GM19324 (cell line): Measurements from ENCODE around the gene PARD3B.

Source experiments
- ATAC-seq: cut with Tn5 transposase; IDR thresholded peaks from one replicate; pipeline ENCODE4 v1.9.1; 2021; ENCODE audit warnings: mild to moderate bottlenecking, moderate library complexity; ENCODE audit not compliant: unreplicated experiment, low FRiP score

The PARD3B gene

DNA sequence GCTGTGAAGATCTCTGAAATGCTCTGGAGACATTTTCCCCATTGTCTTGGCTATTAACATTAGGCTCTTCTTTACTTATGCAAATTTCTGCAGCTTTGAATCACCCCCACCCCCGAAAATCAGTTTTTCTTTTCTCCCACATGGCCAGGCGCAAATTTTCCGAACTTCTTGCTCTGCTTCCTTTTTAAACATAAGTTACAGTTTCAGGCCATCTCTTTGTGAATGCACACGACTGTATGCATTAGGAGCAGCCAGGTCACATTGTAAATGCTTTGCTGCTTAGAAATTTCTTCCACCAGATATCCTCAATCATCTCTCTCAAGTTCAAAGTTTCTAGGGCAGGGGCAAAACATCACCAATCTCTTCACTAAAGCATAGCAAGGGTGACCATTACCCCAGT lies 106.8 kb downstream of the PARD3B start:
- ATAC-seq: no peak

DNA sequence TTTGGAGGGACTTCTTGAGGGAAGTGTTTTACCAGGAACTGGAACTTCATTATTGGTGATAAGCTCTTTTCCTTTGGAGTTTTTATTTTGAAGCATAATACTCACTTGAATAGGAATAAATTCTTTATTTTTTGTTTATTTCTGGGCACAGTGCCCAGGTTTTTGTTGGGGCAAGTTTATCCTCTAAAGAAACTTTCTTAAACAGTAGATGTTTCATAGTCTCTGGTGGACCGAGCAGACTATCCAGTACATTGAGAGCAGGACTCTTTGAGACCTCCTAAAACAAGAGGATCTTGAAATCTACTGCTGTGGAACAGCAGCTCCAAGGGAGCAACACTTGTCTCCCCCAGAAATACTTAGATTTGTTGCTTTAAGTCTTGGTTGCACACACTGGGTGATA lies 109.4 kb downstream of the PARD3B start:
- ATAC-seq: no peak

DNA sequence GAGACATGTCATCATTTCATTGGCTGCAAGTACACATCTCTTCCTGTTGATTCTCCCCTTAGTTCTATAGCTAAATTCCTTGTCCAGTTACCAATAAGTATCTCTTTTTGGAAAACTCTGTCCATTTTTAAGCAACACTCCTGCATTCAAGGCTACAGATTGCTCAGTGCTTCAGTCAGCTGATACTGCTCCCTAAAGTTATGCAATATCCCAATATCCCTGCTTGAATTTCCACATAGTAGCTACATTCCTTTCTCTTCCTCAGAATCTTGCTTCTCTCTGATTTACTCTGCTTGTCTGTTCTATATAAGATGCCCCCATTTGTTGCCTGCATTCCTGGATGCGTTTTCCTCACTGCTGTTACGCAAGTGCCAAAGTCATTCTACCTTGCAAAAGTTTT lies 109.8 kb downstream of the PARD3B start:
- ATAC-seq: no peak

DNA sequence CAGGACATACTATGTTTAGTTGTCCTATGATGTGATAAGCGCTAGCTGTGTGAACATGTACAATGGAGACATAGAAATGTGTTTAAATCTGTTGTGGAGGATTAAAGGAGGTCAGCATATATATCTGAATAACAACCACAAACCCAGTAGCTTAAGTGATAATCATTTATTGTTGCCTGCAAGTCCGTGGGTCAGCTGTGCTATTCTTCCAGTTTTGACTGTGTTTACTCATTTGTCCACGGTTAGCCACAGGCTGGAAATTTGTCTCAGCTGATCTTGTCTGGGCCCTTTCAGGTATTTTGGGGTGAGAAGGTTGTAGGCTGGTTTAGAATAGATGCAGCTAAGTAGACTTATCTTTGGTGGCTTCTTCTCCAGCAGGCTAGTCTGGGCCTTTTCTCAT lies 110.4 kb downstream of the PARD3B start:
- no peak for ATAC-seq

DNA sequence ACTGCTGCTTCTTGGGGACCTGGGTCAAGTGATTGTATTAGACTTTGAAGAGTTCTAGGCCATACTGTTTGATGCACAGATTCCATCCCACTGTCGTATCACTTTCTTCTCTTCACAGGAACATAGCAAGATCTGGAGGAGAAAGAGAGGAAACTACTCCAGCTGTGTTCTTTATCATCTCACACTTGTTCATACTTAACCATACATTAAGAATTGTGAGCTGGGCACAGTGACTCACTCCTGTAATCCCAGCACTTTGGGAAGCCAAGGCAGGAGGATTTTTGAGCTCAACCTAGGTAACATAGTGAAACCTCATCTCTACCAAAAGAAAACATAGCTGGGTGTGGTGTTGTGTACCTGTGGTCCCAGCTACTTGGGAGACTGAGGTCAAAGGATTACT lies 111.7 kb downstream of the PARD3B start:
- ATAC-seq: no peak

DNA sequence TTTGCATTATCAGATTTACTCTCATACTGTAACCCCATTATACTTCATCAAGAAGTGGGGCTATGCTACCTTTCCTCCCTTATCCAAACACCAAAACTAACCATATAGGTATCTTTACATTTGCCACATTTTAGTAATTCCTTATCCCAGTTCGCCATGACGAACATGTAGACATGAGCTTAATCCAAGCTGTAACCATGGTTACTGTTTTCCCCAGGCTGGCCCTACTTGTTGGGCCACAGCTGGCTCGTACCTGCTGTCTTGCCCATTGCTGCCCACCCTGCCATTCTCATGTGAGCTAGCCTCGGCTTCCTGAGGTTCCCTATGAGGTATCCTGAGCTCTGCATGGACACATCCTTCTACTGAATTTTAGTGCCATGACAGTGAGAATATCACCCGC lies 117.7 kb downstream of the PARD3B start:
- no peak for ATAC-seq

DNA sequence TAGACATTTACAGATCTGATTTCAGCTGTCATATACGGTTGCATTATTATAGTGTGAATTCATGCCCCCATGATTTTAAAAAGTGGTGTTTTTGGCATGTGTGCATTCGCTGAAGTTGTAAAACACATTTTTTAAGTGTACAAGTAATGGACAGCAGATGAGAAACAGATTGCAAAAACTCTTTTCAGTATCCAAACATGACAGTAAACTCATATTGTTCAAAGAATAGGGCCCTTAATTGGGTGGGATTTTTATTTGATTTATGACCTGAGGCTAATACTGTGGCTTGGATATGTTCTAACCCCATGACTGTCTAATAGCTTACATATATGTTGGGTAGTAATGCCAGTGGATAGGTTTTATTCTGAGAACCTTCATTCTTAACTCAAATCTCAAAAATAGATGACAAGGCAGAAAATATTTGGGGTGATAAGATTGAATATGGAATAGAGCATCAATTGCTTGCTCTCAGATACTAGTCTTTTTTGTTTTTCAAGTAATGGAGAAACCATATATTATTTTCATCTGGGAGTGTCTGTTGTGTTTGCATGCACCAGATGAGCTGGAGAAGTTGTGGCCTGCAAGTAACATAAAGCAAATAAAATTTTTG lies 118.6 kb downstream of the PARD3B start:
- ATAC-seq: no peak

DNA sequence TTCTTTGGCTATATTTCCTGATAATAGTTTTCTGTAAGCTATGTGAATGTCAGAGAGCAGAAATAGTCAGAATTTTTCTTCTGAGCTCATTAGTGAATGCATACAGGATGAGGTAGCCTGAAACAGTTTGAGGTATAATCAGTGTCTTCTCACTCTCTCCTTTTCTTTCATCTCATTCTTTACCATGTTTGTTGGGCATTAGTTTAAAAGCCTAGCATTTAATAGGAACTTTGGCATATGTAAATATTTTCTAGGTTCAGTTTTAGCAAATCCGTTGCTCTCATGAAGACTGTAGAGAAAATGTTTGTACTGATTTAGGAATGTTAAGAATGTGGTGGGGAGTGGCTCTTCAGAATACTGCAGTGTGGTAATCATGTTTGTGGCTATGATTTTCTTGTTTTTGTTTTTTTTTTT lies 119.4 kb downstream of the PARD3B start:
- ATAC-seq: no peak

DNA sequence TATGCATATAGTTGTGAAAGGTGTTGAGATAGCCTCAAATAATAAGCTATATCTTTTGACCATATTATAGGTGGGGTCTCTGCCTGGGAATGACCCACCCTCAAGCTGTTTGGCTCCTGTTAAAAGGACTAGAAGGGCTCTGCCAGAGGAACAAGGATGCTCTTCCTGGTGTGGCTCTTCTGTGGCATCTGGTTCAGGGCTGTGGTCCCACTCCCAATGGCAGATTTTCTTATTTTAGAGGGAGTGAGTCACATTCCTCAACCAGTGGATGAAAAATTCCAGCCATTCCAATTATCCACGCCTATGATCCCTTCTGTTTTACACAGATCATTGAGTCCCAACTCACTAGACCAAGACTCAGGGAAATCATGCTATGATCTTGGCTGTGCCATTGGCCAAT lies 119.9 kb downstream of the PARD3B start:
- no peak for ATAC-seq

DNA sequence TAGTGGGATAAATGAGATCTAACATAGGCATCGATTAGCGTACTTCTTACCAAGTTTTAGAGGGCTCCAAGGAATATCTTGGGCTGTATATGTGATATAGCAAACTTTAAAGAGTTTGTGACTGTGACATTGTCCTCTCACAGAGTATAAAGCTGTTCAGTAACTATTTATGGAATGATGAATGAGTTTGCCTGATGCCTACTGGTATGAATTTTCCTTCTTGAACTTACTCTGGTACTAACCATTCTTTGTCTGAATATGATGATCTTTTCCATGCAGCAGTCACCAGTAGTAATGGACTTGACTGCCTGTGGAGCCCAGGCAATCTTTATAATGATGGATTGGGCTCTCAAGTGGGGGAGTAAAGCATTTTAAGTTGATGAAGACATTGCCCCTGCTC lies 120.5 kb downstream of the PARD3B start:
- no peak for ATAC-seq

DNA sequence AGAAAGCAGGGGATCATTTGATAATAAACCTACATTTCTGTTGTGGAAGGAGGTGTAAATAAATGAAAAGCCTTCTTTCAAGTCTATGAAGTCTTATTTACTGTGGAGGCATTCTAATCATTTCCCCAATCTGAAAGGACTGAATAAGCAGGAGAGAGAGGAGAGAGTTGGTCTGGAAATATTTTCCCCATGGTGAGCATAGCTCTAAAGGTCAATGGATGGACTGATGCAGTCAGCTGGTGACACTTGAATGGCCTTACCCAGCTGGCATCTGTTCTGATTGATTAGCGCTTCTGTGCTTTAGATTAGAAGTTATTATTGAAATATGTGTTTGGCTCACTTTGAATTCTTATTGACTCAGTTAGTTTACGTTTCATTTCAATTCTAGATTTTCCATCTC lies 122.7 kb downstream of the PARD3B start:
- ATAC-seq: no peak

DNA sequence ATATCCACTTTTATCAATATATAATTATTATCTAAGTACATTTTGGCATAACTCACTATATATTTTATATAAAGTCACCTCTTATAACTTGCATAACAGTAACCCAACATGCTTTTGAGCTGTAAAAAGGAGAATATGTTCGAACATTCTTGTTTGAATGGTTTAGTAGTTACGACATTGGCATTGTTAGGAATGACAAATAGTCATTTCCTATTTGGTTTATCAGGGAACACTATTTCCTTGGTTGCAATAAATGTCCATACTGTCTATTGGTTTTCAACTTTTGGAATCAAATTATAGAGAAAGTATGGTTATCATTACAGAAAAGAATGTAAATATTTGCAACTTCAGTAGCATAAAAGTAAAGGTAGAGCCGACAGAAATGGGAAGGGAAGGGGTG lies 124.1 kb downstream of the PARD3B start:
- ATAC-seq: no peak

DNA sequence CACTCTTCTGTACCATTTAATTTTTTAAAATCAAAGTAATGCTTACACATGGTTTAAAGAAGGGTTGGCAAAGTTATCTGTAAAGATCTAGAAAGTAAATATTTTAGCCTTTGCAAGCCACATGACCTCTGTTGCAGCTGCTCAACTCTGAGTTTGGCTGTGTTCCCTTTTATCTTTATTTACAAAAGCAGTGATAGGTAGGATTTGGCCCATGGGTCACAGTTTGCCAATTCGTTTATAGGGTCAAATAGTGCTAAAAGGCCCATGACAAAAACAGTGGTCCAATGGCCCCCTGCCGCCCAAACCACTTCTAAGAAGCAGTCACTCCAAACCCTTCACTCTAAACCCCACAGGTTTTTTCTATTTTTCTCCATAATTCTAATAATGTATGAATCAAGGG lies 124.8 kb downstream of the PARD3B start:
- ATAC-seq: no peak

DNA sequence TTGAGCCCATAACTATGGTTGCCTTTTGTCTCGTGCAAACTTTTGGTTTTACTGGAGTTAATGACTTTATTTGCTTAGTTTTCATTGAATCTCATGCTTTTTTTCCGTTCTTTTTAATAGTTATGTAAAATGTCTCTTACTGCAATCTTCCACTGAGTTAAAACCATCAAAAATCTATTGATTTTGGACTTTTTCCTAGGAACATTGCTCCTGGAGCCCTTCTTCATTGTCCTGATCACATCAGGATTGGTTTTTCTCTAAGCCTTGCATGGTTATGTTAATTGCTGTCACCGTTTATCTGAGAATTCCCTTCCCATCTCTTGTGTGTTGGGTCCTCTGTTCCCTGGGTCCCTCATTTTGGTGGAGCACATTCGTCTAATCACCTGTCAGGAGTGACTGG lies 125.5 kb downstream of the PARD3B start:
- no peak for ATAC-seq

DNA sequence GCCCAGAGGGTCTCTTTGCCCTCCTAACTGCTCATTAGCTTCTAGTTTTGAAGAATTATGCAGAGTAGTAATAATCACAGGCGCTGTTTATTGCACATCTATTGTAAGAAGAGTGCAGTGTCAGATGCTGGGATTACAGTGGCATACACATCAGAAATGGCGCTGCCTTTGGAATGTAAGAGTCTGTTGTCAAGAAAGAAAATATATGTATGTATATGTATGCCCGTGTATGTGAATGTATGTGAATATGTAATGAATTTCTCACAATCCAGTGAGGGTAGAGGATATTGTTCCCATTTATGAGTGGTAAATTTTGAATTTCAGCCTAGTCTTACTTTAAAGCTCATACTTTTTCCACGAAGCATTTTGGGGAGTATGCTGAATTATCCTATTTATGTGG lies 127.5 kb downstream of the PARD3B start:
- ATAC-seq: no peak

DNA sequence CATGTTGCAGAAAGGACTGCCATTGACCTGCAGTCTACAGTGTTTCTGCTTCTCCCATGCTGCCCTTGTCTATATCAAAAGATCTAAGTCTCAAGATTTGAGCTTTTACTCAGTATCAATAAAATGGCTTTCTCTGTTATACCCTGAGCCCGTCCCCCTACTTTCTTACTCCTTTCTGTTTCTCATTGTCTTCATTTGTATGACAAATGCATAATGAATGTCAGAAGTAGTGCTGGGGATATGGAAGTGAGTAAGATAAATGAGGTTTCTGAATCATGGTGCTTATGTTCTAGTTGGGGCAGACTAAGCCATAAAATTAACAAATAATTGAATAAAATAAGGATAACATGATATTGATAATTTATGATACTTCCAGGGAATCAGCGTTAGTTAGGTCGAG lies 128.6 kb downstream of the PARD3B start:
- no peak for ATAC-seq

DNA sequence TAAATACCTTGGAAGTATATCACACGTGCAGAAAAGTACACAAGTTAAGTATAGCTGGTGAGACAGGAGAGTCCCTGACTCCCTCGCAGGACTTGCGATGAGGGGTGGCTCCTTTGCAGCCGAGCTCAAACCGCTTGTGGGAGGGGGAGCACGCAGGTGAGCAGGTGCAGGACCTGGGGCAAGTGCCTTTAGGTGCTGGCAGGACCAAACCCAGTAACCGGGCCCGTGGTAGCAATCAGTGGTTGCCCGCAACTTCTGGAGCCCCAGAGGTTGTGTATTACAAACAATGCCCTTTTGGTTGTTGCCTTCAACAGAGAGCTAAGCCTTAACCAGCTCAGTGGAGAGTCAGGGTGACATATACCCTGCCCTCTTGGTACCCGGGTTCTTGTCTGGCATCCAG lies 132.8 kb downstream of the PARD3B start:
- no peak for ATAC-seq

DNA sequence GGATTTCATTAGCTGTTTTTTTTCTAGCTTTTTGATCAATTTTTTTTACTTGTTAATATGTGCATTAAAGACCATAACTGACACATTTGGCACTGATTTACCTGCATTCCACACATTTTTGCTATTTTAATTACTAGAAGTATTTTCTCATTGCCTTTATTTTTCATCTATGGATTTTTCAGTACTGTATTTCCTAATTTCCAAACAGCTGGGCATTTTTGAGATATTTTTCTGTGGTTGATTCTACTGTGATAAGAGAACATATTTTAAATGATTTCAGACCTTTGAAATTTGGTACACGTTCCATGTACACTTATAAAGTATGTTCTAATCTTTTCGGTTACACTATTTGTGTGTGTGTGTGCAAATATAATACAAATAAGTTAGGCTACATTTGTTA lies 135.3 kb downstream of the PARD3B start:
- no peak for ATAC-seq

DNA sequence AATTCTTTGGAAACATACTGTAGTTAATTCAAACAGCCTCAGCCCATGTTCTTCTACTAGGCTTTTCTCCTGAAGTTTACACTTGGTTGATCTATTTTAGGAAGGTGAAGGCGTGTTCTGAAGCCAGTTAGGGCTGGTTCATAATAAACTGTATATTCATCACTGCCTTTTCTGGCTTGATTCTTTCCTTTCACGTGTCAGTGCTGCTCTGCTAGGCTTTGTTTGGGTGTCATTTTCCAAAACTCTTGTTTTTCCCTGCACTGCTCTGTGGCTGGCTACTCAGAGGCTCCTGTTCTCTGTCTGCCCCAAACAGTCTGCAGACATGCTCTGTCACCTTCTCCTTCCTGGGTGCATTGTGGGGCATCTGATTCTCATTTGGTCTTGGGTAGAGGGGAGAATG lies 136.1 kb downstream of the PARD3B start:
- no peak for ATAC-seq

DNA sequence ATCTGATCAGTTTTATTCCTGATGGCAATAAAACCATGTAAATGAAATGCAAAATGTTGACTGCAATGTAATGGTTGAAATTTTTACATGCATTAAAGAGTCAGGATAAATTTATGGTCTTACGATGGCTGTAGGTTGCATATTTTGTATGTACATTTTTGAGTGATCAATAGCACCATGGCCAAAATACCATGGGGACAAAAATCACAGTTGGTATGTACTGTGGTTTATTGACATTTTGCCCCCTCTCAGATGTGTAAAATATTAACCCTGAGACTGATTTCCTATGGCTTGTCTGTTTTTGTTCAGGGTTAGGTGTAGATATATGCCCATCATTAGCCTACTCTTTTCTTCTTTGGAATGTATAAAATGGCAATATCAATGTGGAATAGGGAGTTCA lies 138.1 kb downstream of the PARD3B start:
- ATAC-seq: no peak

DNA sequence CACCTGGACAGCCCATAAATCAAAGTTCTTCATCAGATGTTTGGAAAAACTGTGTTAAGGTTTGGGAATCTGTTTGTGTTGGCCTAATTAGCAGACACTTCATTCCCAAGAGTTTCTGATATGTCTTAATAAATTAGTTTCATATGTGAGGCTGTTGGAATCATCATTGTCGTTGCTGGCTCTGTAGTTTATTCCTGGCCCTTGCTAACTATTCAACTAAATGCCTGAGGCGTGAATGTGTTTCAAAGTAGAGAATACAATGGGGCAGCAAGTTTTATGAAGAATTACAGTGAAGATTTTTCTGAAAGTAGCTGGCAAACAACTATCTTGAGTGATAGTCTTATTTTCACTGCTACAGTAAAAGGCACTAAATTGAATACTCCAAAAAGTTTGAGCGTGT lies 141.1 kb downstream of the PARD3B start:
- ATAC-seq: no peak

DNA sequence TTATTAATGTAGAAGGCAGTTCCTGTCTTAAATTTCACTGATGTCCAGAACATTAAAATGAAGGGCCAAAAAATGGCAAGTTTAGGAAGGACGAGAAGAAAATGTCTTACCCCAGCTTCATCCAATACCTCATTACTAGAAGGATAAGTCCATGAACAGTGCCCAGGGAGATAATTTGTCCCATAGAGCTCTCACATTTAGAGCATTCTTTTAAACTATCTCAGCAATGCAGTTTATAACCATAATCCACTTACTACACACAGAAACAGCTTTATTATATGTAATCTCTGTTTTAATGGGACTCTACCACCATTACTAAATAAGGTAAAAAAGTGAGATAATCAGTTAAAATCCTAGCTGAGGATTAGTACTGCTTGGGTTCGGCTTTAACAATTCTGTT lies 142.5 kb downstream of the PARD3B start:
- no peak for ATAC-seq

DNA sequence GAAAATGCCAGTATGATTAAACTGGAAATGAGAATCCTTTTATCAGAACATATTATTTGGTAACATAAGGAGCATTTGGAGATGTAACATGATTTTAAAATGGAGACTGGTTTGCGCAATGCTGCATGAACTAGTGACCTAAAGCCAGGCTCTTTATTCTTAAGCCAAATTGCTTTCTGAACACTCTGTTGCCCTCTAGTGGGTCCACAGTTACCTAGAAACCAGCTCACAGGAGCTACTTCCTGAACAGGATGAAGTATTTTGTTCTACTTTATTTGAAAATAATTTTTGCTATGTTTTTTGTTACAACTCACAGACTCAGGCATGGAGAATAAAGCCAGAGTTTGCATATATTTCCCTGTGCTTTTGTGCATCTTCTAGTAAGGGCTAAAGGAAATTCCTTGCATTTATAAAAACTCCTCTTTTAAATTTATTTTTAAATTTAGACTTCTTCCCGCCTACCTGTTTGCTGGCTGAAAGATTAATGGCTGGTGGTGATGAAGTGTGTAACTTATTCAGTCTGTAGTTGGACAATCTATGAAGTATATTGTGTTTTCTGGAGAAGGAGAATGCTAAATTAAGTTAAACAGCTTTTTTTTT lies 146.7 kb downstream of the PARD3B start:
- ATAC-seq: no peak
